Neutrophil (primary cell): Measurements from ENCODE around the gene ZFYVE27.

ENCODE experiments used
- H3K27ac ChIP-seq: fragments of 200-600 bp; sonication (generic); 2 replicates; pipeline ENCODE4 v1.5.1; 2016; ENCODE audit warnings: mild to moderate bottlenecking, moderate library complexity
- H3K27me3 ChIP-seq: fragments of 200-600 bp; sonication (generic); 2 replicates; pipeline ENCODE4 v1.6.0; 2016; ENCODE audit warnings: mild to moderate bottlenecking
- H3K36me3 ChIP-seq: fragments of 200-600 bp; sonication (generic); 2 replicates; pipeline ENCODE4 v1.5.1; 2017
- H3K4me1 ChIP-seq, 2 experiments: fragments of 200-600 bp in 1 of 2; sonication (generic) in 1 of 2; 1 replicate in 1 of 2; 2 replicates in 1 of 2; pipeline versions ENCODE4 v1.5.1 to v1.6.1; 2013 to 2016; ENCODE audit warnings: low read depth in 1 of 2, low read length in 1 of 2, mild to moderate bottlenecking in 1 of 2, moderate library complexity in 1 of 2; ENCODE audit not compliant: control insufficient read depth in 1 of 2, insufficient read depth in 1 of 2
- H3K4me3 ChIP-seq, 2 experiments: fragments of 200-600 bp in 1 of 2; sonication (generic) in 1 of 2; 1 replicate in 1 of 2; 2 replicates in 1 of 2; pipeline ENCODE4 v1.5.1; 2013 to 2016; ENCODE audit warnings: low read depth in 1 of 2, low read length in 1 of 2, mild to moderate bottlenecking in 1 of 2, moderate library complexity in 1 of 2
- H3K9me3 ChIP-seq: fragments of 200-600 bp; sonication (generic); 2 replicates; pipeline ENCODE4 v1.5.1; 2016
- CTCF ChIP-seq: fragments of 200-600 bp; sonication (generic); IDR thresholded peaks from 2 replicates; pipeline ENCODE4 v1.5.1; 2016; ENCODE audit warnings: antibody characterized with exemption

The ZFYVE27 gene

GRCh38 chr10:97771055-97771891 lies 34.3 kb downstream of the ZFYVE27 start:
- H3K4me3 ChIP-seq, result no peak overlapping the region

GRCh38 chr10:97771913-97772823 lies 35.2 kb downstream of the ZFYVE27 start, which contains the start of gene SFRP5:
TSS of gene SFRP5 (minus strand) at chr10:97771999. CDS start at chr10:97771833, 166 bp downstream.
- H3K4me3 ChIP-seq, result no peak within 1 kb of the TSS
- no peak within 1 kb of the TSS for H3K27ac ChIP-seq

More at GRCh38 chr10:97771055-97771891, 34.3 kb downstream of the ZFYVE27 start:
- H3K27ac ChIP-seq, result no peak overlapping the region
- peaks cover 67% of the 10 kb centered on the region for H3K27me3 ChIP-seq
- H3K36me3 ChIP-seq, result no peaks in the 10 kb centered on the region
- H3K4me1 ChIP-seq, result peaks cover 0 to 3% of the 10 kb centered on the region in 2 experiments
- no peak for TF ChIP-seq CTCF
- H3K9me3 ChIP-seq, result no peaks in the 10 kb centered on the region

GRCh38 chr10:97773096-97773495 lies 36.2 kb downstream of the ZFYVE27 start:
- H3K9me3 ChIP-seq, result no peaks in the 10 kb centered on the region
- H3K4me1 ChIP-seq, result peaks cover 0 to 3% of the 10 kb centered on the region in 2 experiments
- no peak for TF ChIP-seq CTCF
- no peak overlapping the region for H3K27ac ChIP-seq
- peaks cover 67% of the 10 kb centered on the region for H3K27me3 ChIP-seq
- no peaks in the 10 kb centered on the region for H3K36me3 ChIP-seq
- H3K4me3 ChIP-seq, result no peak overlapping the region

More at GRCh38 chr10:97771913-97772823, 35.2 kb downstream of the ZFYVE27 start, which contains the start of gene SFRP5:
- H3K36me3 ChIP-seq, result no peaks in the 10 kb centered on the region
- peaks cover 67% of the 10 kb centered on the region for H3K27me3 ChIP-seq
- no peak for TF ChIP-seq CTCF
- H3K4me1 ChIP-seq, result peaks cover 0 to 3% of the 10 kb centered on the region in 2 experiments
- H3K9me3 ChIP-seq, result no peaks in the 10 kb centered on the region

GRCh38 chr10:97774811-97775294 lies 37.9 kb downstream of the ZFYVE27 start:
- Histone ChIP-seq H3K4me1 (peaks cover 0 to 3% of the 10 kb centered on the region in 2 experiments), H3K4me3 (no peak overlapping the region), H3K27me3 (peaks cover 57% of the 10 kb centered on the region), H3K36me3 (no peaks in the 10 kb centered on the region), H3K9me3 (no peaks in the 10 kb centered on the region), H3K27ac (no peak overlapping the region)
- TF ChIP-seq CTCF, result no peak

GRCh38 chr10:97777143-97777542 lies 40.2 kb downstream of the ZFYVE27 start:
- TF ChIP-seq CTCF, result no peak
- no peak overlapping the region for H3K4me3 ChIP-seq
- H3K27me3 ChIP-seq, result peaks cover 34% of the 10 kb centered on the region
- H3K27ac ChIP-seq, result no peak overlapping the region
- no peaks in the 10 kb centered on the region for H3K9me3 ChIP-seq
- no peaks in the 10 kb centered on the region for H3K36me3 ChIP-seq
- H3K4me1 ChIP-seq, result no peaks in the 10 kb centered on the region
